Measurements from ENCODE around the gene TENM4.

TENM4 gene

GRCh38 chr11:79097246-79097875 lies 343.5 kb downstream of the TENM4 start:
- Histone ChIP-seq H2BK120ac (ENCODE audit: low read depth, low read length) (no peak overlapping the region), H4K8ac (ENCODE audit: low read depth, low read length) (no peak overlapping the region), H3K23ac (ENCODE audit: low read depth, low read length, poor library complexity) (no peak overlapping the region), H3K27me3 (ENCODE audit: control insufficient read depth in 3 of 3, insufficient read depth in 3 of 3, low read depth in 1 of 3, low read length in 3 of 3) (peaks cover 0 to 11% (median 0%) of the 10 kb centered on the region in 3 experiments), H3K14ac (ENCODE audit: low read length) (no peak overlapping the region), H3K4ac (ENCODE audit: low read length) (no peak overlapping the region), H3K4me2 (ENCODE audit: insufficient read depth, low read length, poor library complexity, severe bottlenecking) (no peak overlapping the region), H4K91ac (ENCODE audit: low read depth, low read length, poor library complexity) (no peak overlapping the region), H3K79me1 (ENCODE audit: low read depth, low read length) (no peaks in the 10 kb centered on the region), H2AFZ (ENCODE audit: low read length) (no peak overlapping the region), H3K4me3 (ENCODE audit: low read length in 2 of 2) (no peak overlapping the region), H3K9ac (ENCODE audit: low read depth, low read length, poor library complexity) (no peak overlapping the region), H2BK12ac (ENCODE audit: low read length) (no peak overlapping the region), H3K36me3 (replicated peaks in 1 of 2; ENCODE audit: control insufficient read depth in 2 of 2, insufficient read depth in 2 of 2, low read length in 2 of 2) (no peaks in the 10 kb centered on the region), H2BK5ac (ENCODE audit: low read length) (no peak overlapping the region), H3K9me3 (replicated peaks in 1 of 2; ENCODE audit: control insufficient read depth in 2 of 2, insufficient read depth in 1 of 2, low read depth in 1 of 2, low read length in 2 of 2) (peaks cover 0 to 6% of the 10 kb centered on the region in 2 donors), H2BK15ac (ENCODE audit: low read length) (no peak overlapping the region), H2AK5ac (ENCODE audit: low read depth, low read length) (no peak overlapping the region), H3K4me1 (ENCODE audit: control insufficient read depth in 2 of 2, insufficient read depth in 1 of 2, low read depth in 1 of 2, low read length in 2 of 2) (no peaks in the 10 kb centered on the region), H3K27ac (replicated peaks; ENCODE audit: low read length) (no peak overlapping the region), H3K18ac (ENCODE audit: low read length) (no peak overlapping the region)
- no CpG with 5 or more reads among the region's 8 CpGs for WGBS, 2 donors (ENCODE audit: extremely low coverage in 2 of 2, insufficient read length in 2 of 2, insufficient replicate concordance in 1 of 2)
- DNase-seq (ENCODE audit: low spot score): no peak

GRCh38 chr11:79095424-79095823 lies 345.4 kb downstream of the TENM4 start:
- peaks cover 0 to 28% (median 1%) of the 10 kb centered on the region in 3 experiments for H3K27me3 ChIP-seq (ENCODE audit: control insufficient read depth in 3 of 3, insufficient read depth in 3 of 3, low read depth in 1 of 3, low read length in 3 of 3)
- no peaks in the 10 kb centered on the region for H3K4me1 ChIP-seq (ENCODE audit: control insufficient read depth in 2 of 2, insufficient read depth in 1 of 2, low read depth in 1 of 2, low read length in 2 of 2)
- H3K18ac ChIP-seq (ENCODE audit: low read length): no peak overlapping the region
- no CpG with 5 or more reads among the region's 3 CpGs for WGBS, 2 donors (ENCODE audit: extremely low coverage in 2 of 2, insufficient read length in 2 of 2, insufficient replicate concordance in 1 of 2)
- H3K36me3 ChIP-seq (replicated peaks in 1 of 2; ENCODE audit: control insufficient read depth in 2 of 2, insufficient read depth in 2 of 2, low read length in 2 of 2): no peaks in the 10 kb centered on the region
- H4K91ac ChIP-seq (ENCODE audit: low read depth, low read length, poor library complexity): no peak overlapping the region
- H4K8ac ChIP-seq (ENCODE audit: low read depth, low read length): no peak overlapping the region
- no peak overlapping the region for H2BK120ac ChIP-seq (ENCODE audit: low read depth, low read length)
- no peak for DNase-seq (ENCODE audit: low spot score)
- no peaks in the 10 kb centered on the region for H3K79me1 ChIP-seq (ENCODE audit: low read depth, low read length)
- no peak overlapping the region for H2BK12ac ChIP-seq (ENCODE audit: low read length)
- no peak overlapping the region for H3K27ac ChIP-seq (replicated peaks; ENCODE audit: low read length)
- no peak overlapping the region for H3K9ac ChIP-seq (ENCODE audit: low read depth, low read length, poor library complexity)
- H2AK5ac ChIP-seq (ENCODE audit: low read depth, low read length): no peak overlapping the region
- H2BK5ac ChIP-seq (ENCODE audit: low read length): no peak overlapping the region
- no peak overlapping the region for H3K23ac ChIP-seq (ENCODE audit: low read depth, low read length, poor library complexity)
- peaks cover 0 to 8% of the 10 kb centered on the region in 2 donors for H3K9me3 ChIP-seq (replicated peaks in 1 of 2; ENCODE audit: control insufficient read depth in 2 of 2, insufficient read depth in 1 of 2, low read depth in 1 of 2, low read length in 2 of 2)
- H2BK15ac ChIP-seq (ENCODE audit: low read length): no peak overlapping the region
- H2AFZ ChIP-seq (ENCODE audit: low read length): no peak overlapping the region
- no peak overlapping the region for H3K14ac ChIP-seq (ENCODE audit: low read length)
- no peak overlapping the region for H3K4ac ChIP-seq (ENCODE audit: low read length)
- no peak overlapping the region for H3K4me2 ChIP-seq (ENCODE audit: insufficient read depth, low read length, poor library complexity, severe bottlenecking)
- H3K4me3 ChIP-seq (ENCODE audit: low read length in 2 of 2): no peak overlapping the region

- Histone ChIP-seq H2AFZ (ENCODE audit: low read length) (no peak overlapping the region), H2BK12ac (ENCODE audit: low read length) (no peak overlapping the region), H3K4me3 (ENCODE audit: low read length in 2 of 2) (no peak overlapping the region), H3K27ac (replicated peaks; ENCODE audit: low read length) (no peak overlapping the region), H3K36me3 (replicated peaks in 1 of 2; ENCODE audit: control insufficient read depth in 2 of 2, insufficient read depth in 2 of 2, low read length in 2 of 2) (no peaks in the 10 kb centered on the region), H2BK5ac (ENCODE audit: low read length) (no peak overlapping the region), H3K4ac (ENCODE audit: low read length) (no peak overlapping the region), H3K14ac (ENCODE audit: low read length) (no peak overlapping the region), H2BK15ac (ENCODE audit: low read length) (no peak overlapping the region), H3K4me2 (ENCODE audit: insufficient read depth, low read length, poor library complexity, severe bottlenecking) (no peak overlapping the region), H3K27me3 (ENCODE audit: control insufficient read depth in 3 of 3, insufficient read depth in 3 of 3, low read depth in 1 of 3, low read length in 3 of 3) (peaks cover 0 to 36% (median 2%) of the 10 kb centered on the region in 3 experiments), H3K4me1 (ENCODE audit: control insufficient read depth in 2 of 2, insufficient read depth in 1 of 2, low read depth in 1 of 2, low read length in 2 of 2) (peaks cover 0 to under 1% of the 10 kb centered on the region in 2 donors), H2AK5ac (ENCODE audit: low read depth, low read length) (no peak overlapping the region), H4K8ac (ENCODE audit: low read depth, low read length) (no peak overlapping the region), H4K91ac (ENCODE audit: low read depth, low read length, poor library complexity) (no peak overlapping the region), H3K79me1 (ENCODE audit: low read depth, low read length) (no peaks in the 10 kb centered on the region), H3K9me3 (replicated peaks in 1 of 2; ENCODE audit: control insufficient read depth in 2 of 2, insufficient read depth in 1 of 2, low read depth in 1 of 2, low read length in 2 of 2) (peaks cover 0 to 8% of the 10 kb centered on the region in 2 donors), H3K23ac (ENCODE audit: low read depth, low read length, poor library complexity) (no peak overlapping the region), H2BK120ac (ENCODE audit: low read depth, low read length) (no peak overlapping the region), H3K18ac (ENCODE audit: low read length) (no peak overlapping the region), H3K9ac (ENCODE audit: low read depth, low read length, poor library complexity) (no peak overlapping the region)
- no peak for DNase-seq (ENCODE audit: low spot score)
- WGBS, 2 donors (ENCODE audit: extremely low coverage in 2 of 2, insufficient read length in 2 of 2, insufficient replicate concordance in 1 of 2): no CpG with 5 or more reads among the region's 3 CpGs
Observed at GRCh38 chr11:79094616-79095015, 346.2 kb downstream of the TENM4 start.

DNA sequence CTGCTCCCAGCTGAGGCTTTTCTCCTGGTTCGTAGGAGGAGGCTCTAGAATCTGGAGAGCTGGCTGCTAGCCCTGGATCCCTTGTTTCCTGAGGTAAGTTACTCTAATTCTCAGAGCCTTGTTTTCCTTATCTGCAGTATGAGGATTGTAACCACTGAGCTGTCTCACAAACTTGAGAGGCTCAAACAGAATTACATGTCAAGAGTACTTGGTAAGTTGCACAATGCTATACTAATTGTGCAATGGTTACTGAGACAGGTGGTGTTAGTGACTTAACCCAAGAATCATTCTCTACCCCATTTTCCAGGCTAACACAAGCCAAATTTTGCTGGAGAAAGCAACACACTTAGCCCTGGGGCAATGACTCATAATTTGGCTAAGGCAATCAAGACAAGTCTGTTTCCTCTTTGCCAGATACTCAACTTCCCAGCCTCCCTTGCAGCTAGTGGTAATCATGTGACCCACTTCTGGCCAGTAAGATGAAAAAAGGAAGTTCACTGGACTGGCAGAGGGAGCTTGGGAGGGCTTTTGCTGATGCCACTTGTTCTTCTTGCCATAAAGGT lies 348.0 kb downstream of the TENM4 start:
- no peak overlapping the region for H3K9ac ChIP-seq (ENCODE audit: low read depth, low read length, poor library complexity)
- no peak overlapping the region for H4K8ac ChIP-seq (ENCODE audit: low read depth, low read length)
- peaks cover 0 to 40% (median 2%) of the 10 kb centered on the region in 3 experiments for H3K27me3 ChIP-seq (ENCODE audit: control insufficient read depth in 3 of 3, insufficient read depth in 3 of 3, low read depth in 1 of 3, low read length in 3 of 3)
- no peak overlapping the region for H2AFZ ChIP-seq (ENCODE audit: low read length)
- H3K18ac ChIP-seq (ENCODE audit: low read length): no peak overlapping the region
- no peak overlapping the region for H4K91ac ChIP-seq (ENCODE audit: low read depth, low read length, poor library complexity)
- peaks cover 0 to 8% of the 10 kb centered on the region in 2 donors for H3K9me3 ChIP-seq (replicated peaks in 1 of 2; ENCODE audit: control insufficient read depth in 2 of 2, insufficient read depth in 1 of 2, low read depth in 1 of 2, low read length in 2 of 2)
- no peak overlapping the region for H3K4me2 ChIP-seq (ENCODE audit: insufficient read depth, low read length, poor library complexity, severe bottlenecking)
- H3K36me3 ChIP-seq (replicated peaks in 1 of 2; ENCODE audit: control insufficient read depth in 2 of 2, insufficient read depth in 2 of 2, low read length in 2 of 2): no peaks in the 10 kb centered on the region
- no peak for DNase-seq (ENCODE audit: low spot score)
- H3K4me3 ChIP-seq (ENCODE audit: low read length in 2 of 2): no peak overlapping the region
- H3K14ac ChIP-seq (ENCODE audit: low read length): no peak overlapping the region
- no peak overlapping the region for H2BK15ac ChIP-seq (ENCODE audit: low read length)
- peaks cover 1 to 11% of the 10 kb centered on the region in 2 donors for H3K4me1 ChIP-seq (ENCODE audit: control insufficient read depth in 2 of 2, insufficient read depth in 1 of 2, low read depth in 1 of 2, low read length in 2 of 2)
- no peak overlapping the region for H3K4ac ChIP-seq (ENCODE audit: low read length)
- H2BK5ac ChIP-seq (ENCODE audit: low read length): no peak overlapping the region
- no CpG with 5 or more reads among the region's 1 CpG for WGBS, 2 donors (ENCODE audit: extremely low coverage in 2 of 2, insufficient read length in 2 of 2, insufficient replicate concordance in 1 of 2)
- no peak overlapping the region for H2BK12ac ChIP-seq (ENCODE audit: low read length)
- no peak overlapping the region for H2BK120ac ChIP-seq (ENCODE audit: low read depth, low read length)
- no peak overlapping the region for H3K27ac ChIP-seq (replicated peaks; ENCODE audit: low read length)
- H3K79me1 ChIP-seq (ENCODE audit: low read depth, low read length): no peaks in the 10 kb centered on the region
- H3K23ac ChIP-seq (ENCODE audit: low read depth, low read length, poor library complexity): no peak overlapping the region
- H2AK5ac ChIP-seq (ENCODE audit: low read depth, low read length): no peak overlapping the region
